ENCODE results near the gene ARL2BP.

The ARL2BP gene

DNA sequence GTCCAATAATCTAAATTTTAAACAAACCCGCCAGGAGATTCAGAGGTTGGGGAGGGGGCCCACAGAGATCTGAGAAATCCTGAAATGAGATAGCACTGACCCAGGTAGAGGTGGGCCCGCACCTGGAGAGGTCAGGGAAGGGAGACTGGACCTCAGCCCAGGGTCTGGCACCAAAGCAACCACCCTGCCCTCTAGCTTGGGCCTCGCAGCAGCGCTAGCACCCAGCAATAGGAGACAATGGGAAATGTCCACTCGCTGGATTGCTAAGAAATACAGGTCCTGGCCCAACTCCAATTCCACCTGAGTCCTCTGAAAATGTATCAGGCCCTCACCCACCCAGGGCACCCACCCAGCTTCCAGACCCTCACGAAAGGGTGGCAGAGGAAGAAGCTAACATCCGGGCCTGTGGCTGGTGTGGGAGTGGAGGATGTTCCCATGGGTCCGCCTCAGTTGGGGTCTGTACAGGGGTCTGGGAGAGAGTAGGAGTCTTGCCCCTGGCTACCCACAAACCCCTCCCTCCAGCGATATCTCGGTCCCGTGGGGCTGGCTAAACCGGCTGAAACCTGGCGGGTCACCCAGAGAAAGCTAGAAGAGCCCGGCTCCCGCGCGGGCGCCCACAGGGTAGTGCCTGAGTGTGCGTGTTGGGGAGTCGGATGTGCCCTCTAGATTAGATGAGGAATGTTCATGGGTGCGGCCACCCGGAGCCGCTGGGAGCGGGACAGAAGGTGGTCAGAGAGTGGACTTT, 38.3 kb downstream of the ARL2BP start:
- no peak for DNase-seq (ENCODE audit: low read depth)

DNA sequence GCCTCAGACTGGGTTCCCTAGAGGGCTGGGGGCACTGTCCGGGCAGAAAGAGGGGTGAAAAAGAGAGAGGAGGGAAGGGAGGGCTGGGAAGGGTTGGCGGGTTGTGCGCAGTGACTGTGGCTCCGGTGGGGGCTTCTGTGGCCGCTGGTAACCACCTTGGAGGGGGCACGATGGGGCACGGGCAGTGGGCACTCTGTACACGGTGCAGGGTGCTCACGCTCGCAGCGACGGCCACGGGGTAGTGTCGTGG, 38.8 kb downstream of the ARL2BP start:
- no peak for DNase-seq (ENCODE audit: low read depth)

DNA sequence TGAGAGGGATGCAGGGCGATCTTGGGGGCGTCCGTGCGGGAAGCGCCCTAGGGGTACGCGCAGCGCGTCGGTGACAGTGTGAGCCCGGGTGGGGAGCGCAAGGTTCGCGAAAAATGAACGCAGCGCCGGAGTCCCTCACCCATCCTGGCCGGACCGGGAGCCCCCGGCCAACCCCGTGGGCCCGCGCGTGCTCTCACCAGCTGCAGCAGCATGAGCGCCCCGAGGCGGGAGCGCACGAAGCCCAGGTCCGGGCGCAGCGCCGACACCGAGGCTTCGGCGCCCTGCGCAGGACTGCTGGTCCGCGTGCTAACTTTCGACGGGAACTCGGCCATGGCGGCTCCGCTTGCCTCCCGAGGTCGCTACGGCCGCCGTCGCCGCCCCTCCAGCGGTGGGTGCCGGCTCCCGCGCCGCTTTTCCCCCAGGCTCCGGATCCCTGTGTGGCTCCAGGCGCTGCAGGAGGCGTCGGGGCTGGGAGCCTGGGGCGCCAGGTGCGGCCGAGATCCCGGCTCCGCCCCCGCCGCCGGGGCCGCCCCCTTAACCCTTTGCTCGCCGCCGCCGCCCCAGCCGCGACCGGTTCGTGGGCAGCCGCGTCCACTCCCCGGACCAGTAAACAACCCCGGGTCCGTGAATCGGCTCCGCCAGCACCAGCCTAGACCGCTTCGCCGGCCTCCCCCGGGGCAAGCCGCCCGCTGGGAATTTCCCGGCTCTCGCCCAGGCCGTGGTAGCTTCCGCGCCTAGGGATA, 39.3 kb downstream of the ARL2BP start, which contains the start of gene PLLP:
PLLP (minus strand) TSS at position 464 of the 743 bp plus-strand sequence; CDS start at position 332, 132 bp downstream.
- peak; percentile 16 for DNase-seq (ENCODE audit: low read depth)

DNA sequence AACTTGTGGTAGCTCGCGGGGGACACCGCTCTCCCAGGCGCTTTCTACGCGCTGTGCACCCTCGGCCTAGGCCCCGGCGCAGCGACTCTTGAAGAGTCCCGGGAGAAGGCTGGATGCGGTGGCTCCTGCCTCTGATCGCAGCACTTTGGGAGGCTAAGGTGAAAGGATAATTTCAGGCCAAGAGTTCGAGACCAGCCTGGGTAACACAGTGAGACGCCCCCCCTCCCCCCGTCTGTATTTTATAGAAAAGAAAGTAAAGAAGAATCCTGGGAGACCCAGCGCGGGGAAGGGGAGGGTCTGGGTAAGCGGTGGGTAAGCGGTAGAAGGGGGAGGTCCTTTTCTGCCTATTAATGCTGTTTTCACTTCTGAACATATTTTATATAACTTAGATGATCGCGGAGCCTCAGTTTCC, 39.9 kb downstream of the ARL2BP start:
- no peak for DNase-seq (ENCODE audit: low read depth)

DNA sequence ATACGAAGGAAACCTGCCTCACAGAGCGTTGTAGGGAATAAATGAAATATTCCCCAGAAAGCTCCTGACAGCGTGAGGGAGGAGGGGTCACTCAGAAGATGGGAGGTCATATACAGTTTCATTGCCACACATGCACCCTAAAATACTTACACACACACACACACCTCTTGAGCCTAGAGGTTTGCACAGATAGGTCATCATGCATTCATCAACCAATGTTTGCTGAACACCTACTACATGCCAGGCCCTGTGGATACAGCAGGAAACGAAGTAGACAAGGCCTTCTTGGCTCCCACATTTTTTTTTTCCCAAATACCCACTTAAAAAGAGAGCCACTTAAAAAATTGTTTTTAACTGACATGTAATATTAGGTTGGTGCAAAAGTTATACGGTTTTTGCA, 40.3 kb downstream of the ARL2BP start:
- no peak for DNase-seq (ENCODE audit: low read depth)

DNA sequence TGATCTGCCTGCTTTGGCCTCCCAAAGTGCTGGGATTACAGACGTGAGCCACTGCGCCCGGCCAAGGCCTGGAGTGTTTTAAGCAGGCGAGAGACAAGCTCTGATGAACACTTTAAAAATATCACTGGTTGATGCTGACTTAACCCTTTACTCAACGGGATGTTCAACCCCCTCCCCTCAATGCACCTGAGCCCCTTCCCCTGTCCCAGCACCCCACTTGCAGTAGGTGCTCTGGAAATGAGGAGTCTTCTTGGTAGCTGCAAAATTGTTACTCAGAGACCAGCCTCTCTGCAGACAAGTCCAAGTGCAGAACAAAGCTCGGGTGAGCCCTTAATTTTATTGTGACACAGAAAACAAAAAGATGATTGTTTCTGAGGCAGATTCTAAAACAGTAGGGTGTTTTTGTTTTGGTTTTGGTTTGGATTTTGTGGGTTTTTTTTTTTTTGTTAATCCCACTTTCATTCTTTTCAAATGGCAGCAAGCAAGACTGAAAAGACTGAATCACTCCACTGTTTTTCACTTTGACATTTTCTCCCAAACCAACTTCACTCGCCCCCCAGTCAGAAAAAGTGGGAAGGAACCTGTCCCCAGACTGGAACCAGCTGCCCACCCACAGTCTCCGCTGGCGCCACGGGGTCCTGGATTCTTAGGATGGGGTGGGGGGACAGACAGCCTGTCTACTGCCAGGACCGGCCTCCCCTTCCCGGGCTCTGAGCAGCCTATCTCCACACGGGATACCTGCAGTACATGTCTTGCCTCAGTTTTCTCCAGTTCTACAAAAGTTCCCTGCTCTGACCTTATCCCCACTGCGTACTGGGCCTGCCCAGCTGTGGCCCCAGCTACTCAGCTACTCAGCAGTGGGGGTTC, 44.6 kb downstream of the ARL2BP start:
- no peak for DNase-seq (ENCODE audit: low read depth)

DNA sequence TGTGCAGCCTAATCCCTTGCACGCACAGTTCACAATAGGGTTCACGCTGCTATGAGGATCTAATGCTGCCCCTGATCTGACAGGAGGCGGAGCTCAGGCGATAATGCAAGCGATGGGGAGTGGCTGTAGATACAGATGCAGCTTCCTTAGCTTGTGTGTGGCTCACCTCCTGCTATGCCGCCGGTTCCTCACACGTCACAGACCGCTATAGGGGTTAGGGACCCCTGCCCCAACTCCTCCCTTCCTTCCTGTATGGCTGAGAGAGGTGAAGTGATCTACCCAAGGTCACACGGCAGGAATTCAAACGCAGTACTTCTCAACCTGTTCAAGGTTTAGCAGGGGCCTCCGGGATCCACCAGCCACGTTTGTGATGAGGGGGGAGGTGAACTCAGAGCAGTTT, 52.8 kb downstream of the ARL2BP start:
- no peak for DNase-seq (ENCODE audit: low read depth)

DNA sequence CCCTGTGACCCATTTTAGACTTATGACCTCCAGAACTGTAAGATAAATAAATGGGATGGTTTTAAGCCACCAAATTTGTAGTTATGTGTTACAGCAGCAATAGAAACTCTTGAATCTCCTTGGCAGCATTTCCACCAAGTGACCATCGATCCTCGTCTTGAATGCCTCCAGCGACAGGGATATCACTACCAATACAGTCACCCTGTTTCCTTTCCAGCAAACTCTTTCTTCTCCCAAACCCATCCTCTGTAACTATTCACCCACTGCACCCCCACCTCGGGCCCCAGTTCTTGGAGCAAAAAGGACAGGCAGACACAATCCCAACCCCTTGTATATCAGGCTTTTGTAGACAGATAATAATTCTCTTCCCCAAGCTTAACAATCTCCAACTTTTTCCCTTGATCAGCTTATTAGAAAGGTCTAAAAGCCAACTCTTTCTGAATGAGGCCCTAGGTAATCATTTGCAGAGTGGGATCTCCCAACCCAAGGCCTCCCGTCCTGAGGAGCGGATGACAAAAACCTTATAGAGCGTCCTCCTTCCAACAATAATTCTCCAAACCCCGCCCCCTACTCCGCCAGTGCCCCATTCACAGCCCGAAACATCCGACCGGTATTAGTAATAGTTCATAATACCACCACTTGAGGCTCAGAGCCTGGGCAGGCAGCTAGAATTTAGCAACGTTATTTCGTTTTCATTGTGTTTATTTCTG, 54.1 kb downstream of the ARL2BP start:
- DNase-seq (ENCODE audit: low read depth): peak; percentile 29

DNA sequence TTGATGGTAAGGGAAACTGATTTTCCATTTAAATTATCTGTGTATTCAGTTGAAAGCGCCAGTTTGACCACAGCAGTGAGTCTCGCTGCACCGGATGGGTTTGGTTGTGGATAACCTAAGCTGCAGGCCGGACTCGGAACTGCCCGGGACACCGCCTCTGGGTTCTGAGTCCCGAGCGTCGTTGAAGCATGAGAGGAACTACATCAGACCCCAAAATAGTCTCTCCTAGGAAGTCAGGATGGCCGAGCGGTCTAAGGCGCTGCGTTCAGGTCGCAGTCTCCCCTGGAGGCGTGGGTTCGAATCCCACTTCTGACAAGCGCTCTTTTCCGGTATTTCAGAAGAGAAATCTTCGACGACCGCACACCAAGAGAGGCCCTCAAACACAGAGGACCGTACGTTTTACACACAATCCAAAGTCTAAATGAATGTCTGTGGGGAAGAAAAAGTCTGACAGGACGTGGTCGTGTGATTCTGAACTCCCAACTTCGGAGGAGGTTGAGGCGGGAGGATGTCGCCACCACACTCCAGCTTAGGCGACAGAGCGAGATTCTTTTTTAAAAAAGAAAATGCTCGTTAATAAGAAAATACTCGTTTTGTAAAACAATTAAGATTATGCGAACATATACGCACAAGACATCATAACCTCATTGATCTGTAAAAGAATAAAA, 54.8 kb downstream of the ARL2BP start:
- DNase-seq (ENCODE audit: low read depth): peak; percentile 84

DNA sequence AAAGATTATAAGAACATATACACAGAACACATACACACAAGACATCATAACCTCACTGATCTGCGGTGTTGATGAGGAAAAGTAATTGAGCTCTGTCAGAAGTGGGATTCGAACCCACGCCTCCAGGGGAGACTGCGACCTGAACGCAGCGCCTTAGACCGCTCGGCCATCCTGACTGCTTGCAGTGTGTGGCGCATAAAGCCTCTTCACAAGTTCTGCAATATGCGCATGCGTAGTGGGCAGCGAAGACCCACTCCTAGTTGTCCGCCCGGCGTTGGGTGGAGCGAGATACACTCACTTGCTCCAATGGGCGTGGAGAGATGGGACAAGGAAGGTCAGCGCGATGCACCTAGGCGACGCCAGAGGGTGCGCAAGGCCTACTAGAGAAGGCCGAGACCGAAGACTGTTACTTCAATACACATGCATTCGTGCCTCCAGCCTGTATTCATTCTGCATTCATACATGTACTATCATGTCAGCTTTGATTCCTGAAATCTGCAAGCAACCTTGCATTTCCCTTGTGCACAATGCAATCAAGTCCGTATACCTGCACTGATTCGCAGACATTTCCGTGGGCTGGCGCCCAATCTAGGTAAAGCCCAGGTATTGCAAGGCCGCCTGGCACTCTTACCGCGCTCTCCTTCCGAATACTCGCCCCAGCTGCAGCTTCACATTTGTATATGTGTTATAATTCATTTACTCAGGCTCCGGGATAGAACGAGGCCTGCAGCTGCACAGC, 55.5 kb downstream of the ARL2BP start:
- peak; percentile 99 for DNase-seq (ENCODE audit: low read depth)

DNA sequence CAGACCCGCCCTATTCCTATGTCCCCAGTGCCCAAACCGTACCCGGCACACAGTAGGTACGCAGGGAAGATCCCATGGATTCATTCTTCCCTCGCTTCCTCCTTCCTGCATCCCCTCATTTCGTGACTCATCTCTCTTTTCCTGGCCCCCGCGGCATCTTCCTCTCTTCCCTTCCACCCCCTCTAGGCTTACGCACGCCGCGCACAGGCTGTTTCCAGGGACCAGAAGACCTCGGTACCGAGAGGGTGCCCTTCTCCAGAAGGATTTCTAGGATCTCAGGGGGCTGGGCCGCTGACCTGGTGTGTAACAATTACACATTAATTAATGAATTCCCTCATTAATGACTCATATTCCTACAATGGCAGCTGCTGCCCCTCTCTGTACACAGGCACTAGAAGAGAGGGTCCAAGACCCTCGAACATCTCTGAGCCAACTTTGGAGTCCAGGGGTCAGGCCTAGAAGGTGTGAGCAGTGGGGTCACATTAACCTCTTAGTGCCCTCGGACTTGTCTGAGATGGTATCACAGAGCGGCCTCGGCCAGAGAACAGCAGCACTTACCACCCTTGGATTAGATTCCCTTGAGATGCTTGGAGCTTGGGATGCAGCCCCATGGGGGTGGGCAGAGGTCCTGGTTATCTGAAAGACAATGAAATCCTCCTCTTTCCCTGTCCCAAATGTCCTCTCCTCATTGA, 56.2 kb downstream of the ARL2BP start:
- DNase-seq (ENCODE audit: low read depth): no peak

Measured in activated T-cell treated with anti-CD3 and anti-CD28 coated beads for 24 hours (primary cell).